ENCODE measurements around the gene NHP2. TPM values are rescaled to one million over a fixed set of nuclear protein-coding genes. Genes with fewer than 3 reads are reported as not detected.

The NHP2 gene
- total RNA-seq, 1 experiment from 2014 or later, result 232 TPM

GRCh38 chr5:178186427-178186826 is 32.7 kb upstream of the NHP2 start:
- POLR2A ChIA-PET (ENCODE audit: low non-redundant PET), result no interaction called here
- no peak for DNase-seq (ENCODE audit: low spot score)

GRCh38 chr5:178182158-178182876 is 28.6 kb upstream of the NHP2 start:
- no TSS peak for BruUV-seq (replicated peaks)

More at GRCh38 chr5:178186427-178186826, 32.7 kb upstream of the NHP2 start:
- CTCF ChIA-PET, result no interaction called here
- intact Hi-C loops (cut with micrococcal nuclease; ENCODE audit: unreplicated experiment), result no loop called here
- no peaks in the 10 kb centered on the region for H3K27me3 ChIP-seq (replicated peaks; ENCODE audit: insufficient read depth, low read depth, low read length, poor library complexity)
- TF ChIP-seq EZH2 (IDR thresholded peaks at IDR 0.05; ENCODE audit: borderline replicate concordance, low read depth, low read length, poor library complexity, severe bottlenecking) (no peak), CTCF (conservative IDR thresholded peaks at IDR 0.05; ENCODE audit: low read depth, low read length) (no peak)
- no TSS peak for BruUV-seq (replicated peaks)
- no peak overlapping the region for H3K27ac ChIP-seq (ENCODE audit: low read depth, low read length, poor library complexity, severe bottlenecking)
- no peak overlapping the region for H3K4me3 ChIP-seq (ENCODE audit: low read depth, low read length, poor library complexity, severe bottlenecking)
- H3K4me1 ChIP-seq (ENCODE audit: insufficient read depth, low read length, poor library complexity, severe bottlenecking), result no peaks in the 10 kb centered on the region
- no peaks in the 10 kb centered on the region for H3K36me3 ChIP-seq (ENCODE audit: insufficient read depth, low read length, poor library complexity, severe bottlenecking)
- no peaks in the 10 kb centered on the region for H3K9me3 ChIP-seq (ENCODE audit: low read depth, low read length, poor library complexity, severe bottlenecking)

GRCh38 chr5:178180141-178180863 is 26.6 kb upstream of the NHP2 start:
- no peak overlapping the region for H3K27ac ChIP-seq (ENCODE audit: low read depth, low read length, poor library complexity, severe bottlenecking)
- no peaks in the 10 kb centered on the region for H3K9me3 ChIP-seq (ENCODE audit: low read depth, low read length, poor library complexity, severe bottlenecking)
- no peak for TF ChIP-seq EZH2 (IDR thresholded peaks at IDR 0.05; ENCODE audit: borderline replicate concordance, low read depth, low read length, poor library complexity, severe bottlenecking)
- BruUV-seq (replicated peaks), result no TSS peak
- intact Hi-C loops (cut with micrococcal nuclease; ENCODE audit: unreplicated experiment), result no loop called here
- H3K4me3 ChIP-seq (ENCODE audit: low read depth, low read length, poor library complexity, severe bottlenecking), result no peak overlapping the region
- ChIA-PET CTCF (no interaction called here), POLR2A (ENCODE audit: low non-redundant PET) (no interaction called here)
- H3K4me1 ChIP-seq (ENCODE audit: insufficient read depth, low read length, poor library complexity, severe bottlenecking), result no peaks in the 10 kb centered on the region
- DNase-seq (ENCODE audit: low spot score), result no peak
- H3K27me3 ChIP-seq (replicated peaks; ENCODE audit: insufficient read depth, low read depth, low read length, poor library complexity), result no peaks in the 10 kb centered on the region
- no peaks in the 10 kb centered on the region for H3K36me3 ChIP-seq (ENCODE audit: insufficient read depth, low read length, poor library complexity, severe bottlenecking)

More at GRCh38 chr5:178182158-178182876, 28.6 kb upstream of the NHP2 start:
- no peaks in the 10 kb centered on the region for H3K27me3 ChIP-seq (replicated peaks; ENCODE audit: insufficient read depth, low read depth, low read length, poor library complexity)
- H3K27ac ChIP-seq (ENCODE audit: low read depth, low read length, poor library complexity, severe bottlenecking), result no peak overlapping the region
- no peaks in the 10 kb centered on the region for H3K4me1 ChIP-seq (ENCODE audit: insufficient read depth, low read length, poor library complexity, severe bottlenecking)
- H3K4me3 ChIP-seq (ENCODE audit: low read depth, low read length, poor library complexity, severe bottlenecking), result no peak overlapping the region
- ChIA-PET CTCF (no interaction called here), POLR2A (ENCODE audit: low non-redundant PET) (no interaction called here)
- no peak for DNase-seq (ENCODE audit: low spot score)
- H3K36me3 ChIP-seq (ENCODE audit: insufficient read depth, low read length, poor library complexity, severe bottlenecking), result no peaks in the 10 kb centered on the region
- TF ChIP-seq EZH2 (IDR thresholded peaks at IDR 0.05; ENCODE audit: borderline replicate concordance, low read depth, low read length, poor library complexity, severe bottlenecking), result no peak
- TF ChIP-seq CTCF (conservative IDR thresholded peaks at IDR 0.05; ENCODE audit: low read depth, low read length), result no peak
- intact Hi-C loops (cut with micrococcal nuclease; ENCODE audit: unreplicated experiment), result no loop called here
- H3K9me3 ChIP-seq (ENCODE audit: low read depth, low read length, poor library complexity, severe bottlenecking), result no peaks in the 10 kb centered on the region

Data from A673 (cell line).